AG10803 (cell line): Measurements from ENCODE around the gene CCT4.
A peak's percentile ranks its signal among the peaks of the same experiment; 100 is the strongest.
"Not testable (repeated sequence)": the region's sequence is repeated elsewhere in the genome, so short reads cannot be mapped to it uniquely, and the experiment has no call there.

Experiments used
- DNase-seq: peaks from one replicate; pipeline ENCODE4 v3.0.0; 2010; ENCODE audit warnings: low read depth
- H3K4me3 ChIP-seq: 2 replicates; pipeline ENCODE4 v1.5.1; 2011; ENCODE audit warnings: mild to moderate bottlenecking, low read length, control low read depth
- CTCF ChIP-seq: conservative IDR thresholded peaks from 2 replicates; pipeline ENCODE4 v1.5.1; 2011; ENCODE audit warnings: mild to moderate bottlenecking, low read length, control low read depth, inconsistent platforms

Gene CCT4

GRCh38 chr2:61922714-61923113 is 34.3 kb upstream of the CCT4 start:
- H3K4me3 ChIP-seq = no peak overlapping the region
- DNase-seq = no peak
- TF ChIP-seq CTCF = no peak

GRCh38 chr2:61920548-61920947 is 32.1 kb upstream of the CCT4 start:
- DNase-seq = no peak
- no peak overlapping the region for H3K4me3 ChIP-seq
- TF ChIP-seq CTCF = no peak

- not testable (repeated sequence) for DNase-seq
Measured at GRCh38 chr2:61914794-61915193, 26.3 kb upstream of the CCT4 start.

GRCh38 chr2:61911510-61911909 is 23.1 kb upstream of the CCT4 start:
- no peak for DNase-seq
- TF ChIP-seq CTCF = peak; percentile 20
- H3K4me3 ChIP-seq = no peak overlapping the region

More at GRCh38 chr2:61914794-61915193, 26.3 kb upstream of the CCT4 start:
- not testable (repeated sequence) for H3K4me3 ChIP-seq

GRCh38 chr2:61910603-61911002 is 22.1 kb upstream of the CCT4 start:
- TF ChIP-seq CTCF = peak; percentile 28
- no peak overlapping the region for H3K4me3 ChIP-seq
- no peak for DNase-seq

GRCh38 chr2:61909116-61909515 is 20.7 kb upstream of the CCT4 start:
- H3K4me3 ChIP-seq = no peak overlapping the region
- no peak for DNase-seq
- no peak for TF ChIP-seq CTCF

- peak overlapping the region; percentile 90 for H3K4me3 ChIP-seq
- no peak for DNase-seq
- no peak for TF ChIP-seq CTCF
Measured at GRCh38 chr2:61906186-61906470, 17.7 kb upstream of the CCT4 start.
